ENCODE data around the gene SLC16A1.
"Not testable (repeated sequence)": the region's sequence is repeated elsewhere in the genome, so short reads cannot be mapped to it uniquely, and the experiment has no call there.

SLC16A1 gene

DNA sequence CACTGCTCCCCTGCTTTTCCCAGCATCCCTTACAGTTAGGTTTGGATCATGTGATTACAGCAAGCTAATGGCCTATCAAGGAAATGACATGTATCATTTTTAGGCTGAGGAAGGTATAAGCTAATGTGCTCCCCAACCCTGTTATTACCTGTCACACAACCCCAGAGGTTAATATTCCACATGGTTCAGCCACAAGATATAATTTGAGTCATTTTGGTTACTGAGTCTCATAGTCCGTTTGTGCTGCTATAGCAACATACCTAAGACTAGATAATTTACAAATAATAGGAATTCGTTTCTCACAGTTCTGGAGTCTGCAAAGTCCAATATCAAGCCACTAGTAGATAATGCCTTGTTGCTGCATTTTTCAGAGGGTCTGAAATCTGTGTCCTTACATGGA is 29.1 kb upstream of the SLC16A1 start:
- H3K27ac ChIP-seq (ENCODE audit: low read length) = no peak overlapping the region

DNA sequence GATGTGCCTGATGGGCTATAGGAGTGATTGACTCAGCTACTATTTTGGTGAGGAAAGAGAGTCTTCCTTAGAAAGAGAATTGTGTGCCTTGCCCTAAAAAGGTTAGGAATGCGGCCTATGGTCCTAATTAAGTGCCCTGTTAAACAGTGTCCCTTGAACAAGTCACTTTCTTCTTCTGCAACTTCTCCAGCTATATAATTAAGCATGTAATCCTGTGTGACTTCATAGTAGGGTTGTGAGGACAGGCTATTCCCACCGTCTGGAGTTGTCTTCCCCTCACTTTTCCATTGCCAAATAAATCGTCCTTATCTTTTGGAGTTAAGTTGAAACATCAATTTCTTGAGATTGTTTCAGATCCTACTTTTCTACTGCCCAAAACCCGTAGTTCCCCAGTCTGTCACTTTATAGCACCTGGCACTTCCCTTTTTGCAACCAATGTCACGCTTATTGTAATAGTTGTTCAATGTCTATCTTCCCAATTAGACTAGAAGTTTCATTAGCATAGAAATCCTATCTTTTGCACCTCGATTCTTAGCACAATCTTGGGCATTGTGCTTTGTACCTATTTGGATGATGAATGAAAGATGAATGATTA is 27.6 kb upstream of the SLC16A1 start:
- Histone ChIP-seq H3K9ac (ENCODE audit: low read depth, low read length) (no peak overlapping the region), H3K4me1 (ENCODE audit: insufficient read depth, low read length) (no peaks in the 10 kb centered on the region), H3K27ac (ENCODE audit: low read length) (no peak overlapping the region)

More for the DNA sequence above, 29.1 kb upstream of the SLC16A1 start:
- H3K9me3 ChIP-seq (ENCODE audit: insufficient read depth, low read depth, low read length) = no peaks in the 10 kb centered on the region
- H3K27me3 ChIP-seq (ENCODE audit: insufficient read depth, low read length) = no peaks in the 10 kb centered on the region
- no peaks in the 10 kb centered on the region for H3K36me3 ChIP-seq (ENCODE audit: insufficient read depth, low read depth, low read length)
- no peaks in the 10 kb centered on the region for H3K4me1 ChIP-seq (ENCODE audit: insufficient read depth, low read length)
- H3K9ac ChIP-seq (ENCODE audit: low read depth, low read length) = no peak overlapping the region
- H3K4me3 ChIP-seq (ENCODE audit: low read length) = no peak overlapping the region

DNA sequence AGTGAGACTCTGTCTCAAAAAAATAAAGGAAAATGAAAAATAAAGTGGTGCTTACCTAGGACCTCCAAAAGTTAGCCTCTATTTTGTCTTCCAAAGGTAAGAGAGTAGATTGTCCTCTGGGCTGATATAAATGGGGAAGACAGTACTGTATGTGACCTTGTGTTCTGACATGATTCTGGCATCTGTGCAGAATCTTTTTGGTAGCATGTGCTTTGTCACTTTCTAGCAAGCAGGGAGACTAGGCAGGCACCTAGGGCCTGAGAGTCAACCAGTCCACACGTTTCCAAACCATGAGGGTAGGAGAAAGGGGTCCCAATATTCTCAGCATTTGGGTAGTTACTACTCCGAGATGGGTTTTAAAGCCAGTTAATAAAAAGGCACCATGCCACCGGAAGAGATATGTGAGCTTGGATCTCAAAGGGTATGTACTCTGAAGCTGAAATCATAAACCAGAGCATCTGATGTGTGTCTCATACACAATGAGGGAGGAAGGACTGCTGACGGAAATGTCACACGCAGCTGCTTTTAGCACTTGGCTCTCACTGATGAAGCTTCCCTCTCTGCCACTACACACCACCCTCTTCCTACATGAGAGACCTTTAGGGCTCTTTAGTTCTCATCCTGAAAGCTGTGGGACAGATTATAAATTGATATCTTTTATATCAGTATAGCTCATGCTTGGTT is 27.0 kb upstream of the SLC16A1 start:
- Histone ChIP-seq H3K9ac (ENCODE audit: low read depth, low read length) (no peak overlapping the region), H3K9me3 (ENCODE audit: insufficient read depth, low read depth, low read length) (no peaks in the 10 kb centered on the region), H3K4me1 (ENCODE audit: insufficient read depth, low read length) (no peaks in the 10 kb centered on the region), H3K27ac (ENCODE audit: low read length) (no peak overlapping the region), H3K4me3 (ENCODE audit: low read length) (no peak overlapping the region), H3K36me3 (ENCODE audit: insufficient read depth, low read depth, low read length) (no peaks in the 10 kb centered on the region), H3K27me3 (ENCODE audit: insufficient read depth, low read length) (no peaks in the 10 kb centered on the region)

More for the DNA sequence above, 27.6 kb upstream of the SLC16A1 start:
- H3K4me3 ChIP-seq (ENCODE audit: low read length) = no peak overlapping the region
- H3K9me3 ChIP-seq (ENCODE audit: insufficient read depth, low read depth, low read length) = no peaks in the 10 kb centered on the region
- no peaks in the 10 kb centered on the region for H3K36me3 ChIP-seq (ENCODE audit: insufficient read depth, low read depth, low read length)
- no peaks in the 10 kb centered on the region for H3K27me3 ChIP-seq (ENCODE audit: insufficient read depth, low read length)

DNA sequence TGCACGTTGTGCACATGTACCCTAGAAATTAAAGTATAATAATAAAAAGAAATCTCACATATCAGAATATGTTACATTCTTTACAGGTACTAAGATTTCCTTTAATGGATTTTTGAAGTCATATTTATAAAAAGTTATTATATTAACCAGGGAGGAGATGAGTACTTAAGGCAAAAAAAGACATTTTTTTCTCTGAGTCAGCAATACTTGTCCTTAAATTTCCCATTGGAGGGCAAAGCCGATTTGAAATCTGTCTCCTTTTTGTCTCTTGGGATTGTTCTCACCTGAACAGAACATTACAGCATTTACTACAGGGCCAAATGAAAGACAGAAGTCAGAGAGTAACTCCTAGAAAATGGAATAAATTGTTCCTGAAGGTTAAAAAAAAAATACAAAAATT is 26.3 kb upstream of the SLC16A1 start:
- Histone ChIP-seq H3K4me1 (ENCODE audit: insufficient read depth, low read length) (no peaks in the 10 kb centered on the region), H3K9ac (ENCODE audit: low read depth, low read length) (no peak overlapping the region), H3K27ac (ENCODE audit: low read length) (no peak overlapping the region)

DNA sequence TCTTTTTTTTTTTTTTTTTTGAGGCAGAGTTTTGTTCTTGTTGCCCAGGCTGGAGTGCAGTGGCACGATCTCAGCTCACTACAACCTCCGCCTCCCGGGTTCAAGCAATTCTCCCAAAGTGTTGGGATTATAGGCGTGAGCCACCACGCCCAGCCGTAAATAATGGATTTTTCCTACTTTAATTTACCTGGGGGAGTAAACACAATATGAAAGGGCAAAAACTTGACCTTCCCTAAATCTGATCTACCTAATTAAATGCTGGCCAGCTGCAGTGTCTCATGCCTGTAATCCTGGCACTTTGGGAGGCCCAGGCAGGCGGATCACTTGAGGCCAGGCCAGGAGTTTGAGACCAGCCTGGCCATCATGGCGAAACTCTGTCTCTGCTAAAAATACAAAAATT is 25.8 kb upstream of the SLC16A1 start:
- not testable (repeated sequence) for H3K36me3 ChIP-seq (ENCODE audit: insufficient read depth, low read depth, low read length); H3K4me3 ChIP-seq (ENCODE audit: low read length); H3K9ac ChIP-seq (ENCODE audit: low read depth, low read length); H3K9me3 ChIP-seq (ENCODE audit: insufficient read depth, low read depth, low read length); H3K4me1 ChIP-seq (ENCODE audit: insufficient read depth, low read length); H3K27ac ChIP-seq (ENCODE audit: low read length); H3K27me3 ChIP-seq (ENCODE audit: insufficient read depth, low read length)

More for the DNA sequence above, 26.3 kb upstream of the SLC16A1 start:
- Histone ChIP-seq H3K36me3 (ENCODE audit: insufficient read depth, low read depth, low read length) (no peaks in the 10 kb centered on the region), H3K27me3 (ENCODE audit: insufficient read depth, low read length) (no peaks in the 10 kb centered on the region), H3K4me3 (ENCODE audit: low read length) (no peak overlapping the region), H3K9me3 (ENCODE audit: insufficient read depth, low read depth, low read length) (no peaks in the 10 kb centered on the region)

DNA sequence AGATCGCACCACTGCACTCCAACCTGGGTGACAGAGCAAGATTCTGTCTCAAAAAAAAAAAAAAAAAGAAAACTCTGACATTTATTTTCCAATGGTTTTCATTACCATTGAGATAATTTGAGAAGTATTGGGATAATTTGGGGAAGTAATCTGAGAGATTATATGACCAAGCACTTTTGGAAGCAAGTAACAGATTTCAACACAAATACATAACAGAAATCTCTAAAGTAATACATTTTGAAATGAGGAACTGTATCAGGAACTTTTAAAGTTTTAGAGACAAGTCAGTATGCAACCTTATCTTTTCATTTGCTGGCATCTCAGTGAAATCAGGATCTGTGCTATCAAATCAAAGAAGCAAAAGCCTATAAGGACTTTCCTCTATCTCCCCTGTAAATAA is 25.4 kb upstream of the SLC16A1 start:
- Histone ChIP-seq H3K9ac (ENCODE audit: low read depth, low read length) (no peak overlapping the region), H3K4me1 (ENCODE audit: insufficient read depth, low read length) (no peaks in the 10 kb centered on the region), H3K9me3 (ENCODE audit: insufficient read depth, low read depth, low read length) (no peaks in the 10 kb centered on the region), H3K4me3 (ENCODE audit: low read length) (no peak overlapping the region), H3K27me3 (ENCODE audit: insufficient read depth, low read length) (no peaks in the 10 kb centered on the region), H3K36me3 (ENCODE audit: insufficient read depth, low read depth, low read length) (no peaks in the 10 kb centered on the region), H3K27ac (ENCODE audit: low read length) (no peak overlapping the region)

DNA sequence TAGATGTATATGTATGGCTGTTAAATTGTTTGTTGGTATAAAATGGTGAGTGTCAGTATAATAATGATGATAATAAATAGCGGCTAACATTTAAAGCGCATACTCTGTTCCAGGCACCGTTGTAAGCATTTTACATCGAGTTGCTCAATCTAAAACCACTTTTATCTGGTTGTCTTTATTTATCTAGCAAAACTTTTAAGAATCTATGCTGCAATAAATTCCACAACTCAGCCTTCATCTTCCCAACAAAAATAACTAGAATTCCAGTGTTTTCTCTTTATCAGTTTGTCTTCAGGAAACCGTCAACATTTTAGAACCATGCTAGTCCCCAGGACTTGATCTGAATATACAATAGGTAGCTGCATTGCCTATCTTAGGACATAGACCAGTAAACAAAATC is 19.3 kb upstream of the SLC16A1 start:
- no peaks in the 10 kb centered on the region for H3K27me3 ChIP-seq (ENCODE audit: insufficient read depth, low read length)
- H3K9me3 ChIP-seq (ENCODE audit: insufficient read depth, low read depth, low read length) = no peaks in the 10 kb centered on the region
- H3K27ac ChIP-seq (ENCODE audit: low read length) = no peak overlapping the region
- H3K4me1 ChIP-seq (ENCODE audit: insufficient read depth, low read length) = no peaks in the 10 kb centered on the region
- no peak overlapping the region for H3K9ac ChIP-seq (ENCODE audit: low read depth, low read length)
- no peak overlapping the region for H3K4me3 ChIP-seq (ENCODE audit: low read length)
- peaks cover 4% of the 10 kb centered on the region; the same call in 1 of the 2 replicates for H3K36me3 ChIP-seq (ENCODE audit: insufficient read depth, low read depth, low read length)

DNA sequence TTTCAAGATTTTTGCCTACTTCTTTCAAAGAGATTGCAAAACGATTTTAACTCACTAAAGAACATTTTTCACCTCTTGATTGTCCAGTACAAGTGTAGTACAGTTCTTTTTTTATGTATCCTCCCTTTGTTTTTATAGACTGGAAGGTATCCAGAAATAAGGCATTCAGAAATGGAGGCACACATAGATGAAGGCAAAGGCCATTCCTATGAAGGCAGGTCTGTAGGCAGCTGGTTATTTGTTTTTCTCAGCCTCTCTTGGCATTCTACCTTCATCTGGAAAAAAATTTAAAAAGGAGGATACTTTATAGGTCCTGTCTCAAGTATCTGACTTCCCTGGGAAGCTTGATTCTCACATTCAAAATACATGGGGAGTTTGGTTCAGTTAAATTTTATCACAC is 18.6 kb upstream of the SLC16A1 start:
- H3K27me3 ChIP-seq (ENCODE audit: insufficient read depth, low read length) = no peaks in the 10 kb centered on the region
- H3K4me1 ChIP-seq (ENCODE audit: insufficient read depth, low read length) = no peaks in the 10 kb centered on the region
- H3K4me3 ChIP-seq (ENCODE audit: low read length) = no peak overlapping the region
- H3K36me3 ChIP-seq (ENCODE audit: insufficient read depth, low read depth, low read length) = peaks cover 4% of the 10 kb centered on the region; the same call in 1 of the 2 replicates
- H3K9ac ChIP-seq (ENCODE audit: low read depth, low read length) = no peak overlapping the region
- H3K27ac ChIP-seq (ENCODE audit: low read length) = no peak overlapping the region
- no peaks in the 10 kb centered on the region for H3K9me3 ChIP-seq (ENCODE audit: insufficient read depth, low read depth, low read length)

DNA sequence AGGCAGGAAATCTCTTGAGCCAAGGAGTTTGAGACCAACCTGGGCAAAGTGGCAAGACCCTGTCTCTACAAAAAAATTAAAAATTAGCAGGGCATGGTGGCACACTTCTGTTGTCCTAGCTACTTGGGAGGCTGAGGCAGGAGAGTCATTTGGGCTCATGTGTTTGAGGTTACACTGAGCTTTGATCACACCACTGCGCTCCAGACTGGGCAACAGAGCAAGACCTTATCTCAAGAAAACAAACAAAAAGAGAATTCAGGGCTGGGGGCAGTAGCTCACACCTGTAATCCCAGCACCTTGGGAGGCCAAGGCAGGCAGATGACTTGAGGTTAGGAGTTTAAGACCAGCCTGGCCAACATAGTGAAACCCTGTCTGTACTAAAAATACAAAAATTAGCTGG is 17.8 kb upstream of the SLC16A1 start:
- no peaks in the 10 kb centered on the region for H3K9me3 ChIP-seq (ENCODE audit: insufficient read depth, low read depth, low read length)
- H3K27ac ChIP-seq (ENCODE audit: low read length) = no peak overlapping the region
- no peak overlapping the region for H3K4me3 ChIP-seq (ENCODE audit: low read length)
- H3K9ac ChIP-seq (ENCODE audit: low read depth, low read length) = no peak overlapping the region
- peaks cover 4% of the 10 kb centered on the region; the same call in 1 of the 2 replicates for H3K36me3 ChIP-seq (ENCODE audit: insufficient read depth, low read depth, low read length)
- no peaks in the 10 kb centered on the region for H3K4me1 ChIP-seq (ENCODE audit: insufficient read depth, low read length)
- no peaks in the 10 kb centered on the region for H3K27me3 ChIP-seq (ENCODE audit: insufficient read depth, low read length)

DNA sequence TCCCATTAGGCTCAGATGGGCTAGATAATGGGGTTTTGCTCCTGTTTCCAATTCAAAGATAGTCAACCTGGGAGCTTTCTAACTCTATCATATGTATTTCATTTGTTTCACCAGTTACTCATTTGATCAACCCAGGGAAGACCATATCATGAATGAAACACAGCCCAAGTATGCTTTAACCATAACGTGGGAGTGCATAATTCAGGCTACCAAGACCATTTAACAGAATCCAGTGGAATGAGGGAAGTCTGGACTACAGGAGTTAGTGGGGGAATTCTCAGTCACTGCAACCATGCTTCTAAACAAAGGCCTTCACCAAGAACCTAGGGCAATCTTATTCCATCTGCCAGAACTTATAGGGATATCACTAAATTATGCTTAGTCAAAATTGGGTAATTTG is 15.0 kb upstream of the SLC16A1 start:
- Histone ChIP-seq H3K9ac (ENCODE audit: low read depth, low read length) (no peak overlapping the region), H3K4me3 (ENCODE audit: low read length) (no peak overlapping the region), H3K27ac (ENCODE audit: low read length) (no peak overlapping the region), H3K27me3 (ENCODE audit: insufficient read depth, low read length) (no peaks in the 10 kb centered on the region), H3K36me3 (ENCODE audit: insufficient read depth, low read depth, low read length) (peaks cover 26% of the 10 kb centered on the region), H3K9me3 (ENCODE audit: insufficient read depth, low read depth, low read length) (no peaks in the 10 kb centered on the region), H3K4me1 (ENCODE audit: insufficient read depth, low read length) (no peaks in the 10 kb centered on the region)

DNA sequence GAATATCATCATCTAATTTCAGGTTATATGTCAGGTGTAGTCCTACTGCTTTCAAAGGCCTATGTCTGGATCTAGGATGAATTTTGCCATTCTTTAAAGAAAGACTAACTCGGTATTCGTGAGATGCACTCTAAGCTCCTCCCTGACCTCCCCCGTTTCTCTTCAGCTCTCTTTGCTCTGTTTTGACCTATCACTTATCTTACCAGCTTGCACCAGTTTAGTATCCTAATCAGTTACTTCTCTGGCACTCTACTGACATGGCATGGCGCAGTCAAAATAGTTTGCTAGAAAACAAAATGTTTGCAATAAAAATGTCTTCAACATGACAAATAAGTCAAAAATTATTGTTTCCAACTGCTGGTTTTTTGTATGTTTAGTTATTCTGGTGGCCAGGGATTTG is 8.4 kb upstream of the SLC16A1 start:
- H3K27ac ChIP-seq (ENCODE audit: low read length) = no peak overlapping the region
- no peaks in the 10 kb centered on the region for H3K27me3 ChIP-seq (ENCODE audit: insufficient read depth, low read length)
- H3K9me3 ChIP-seq (ENCODE audit: insufficient read depth, low read depth, low read length) = no peaks in the 10 kb centered on the region
- H3K36me3 ChIP-seq (ENCODE audit: insufficient read depth, low read depth, low read length) = peaks cover 76% of the 10 kb centered on the region
- H3K4me3 ChIP-seq (ENCODE audit: low read length) = no peak overlapping the region
- peaks cover 7% of the 10 kb centered on the region; the same call in 1 of the 2 replicates for H3K4me1 ChIP-seq (ENCODE audit: insufficient read depth, low read length)
- H3K9ac ChIP-seq (ENCODE audit: low read depth, low read length) = no peak overlapping the region

DNA sequence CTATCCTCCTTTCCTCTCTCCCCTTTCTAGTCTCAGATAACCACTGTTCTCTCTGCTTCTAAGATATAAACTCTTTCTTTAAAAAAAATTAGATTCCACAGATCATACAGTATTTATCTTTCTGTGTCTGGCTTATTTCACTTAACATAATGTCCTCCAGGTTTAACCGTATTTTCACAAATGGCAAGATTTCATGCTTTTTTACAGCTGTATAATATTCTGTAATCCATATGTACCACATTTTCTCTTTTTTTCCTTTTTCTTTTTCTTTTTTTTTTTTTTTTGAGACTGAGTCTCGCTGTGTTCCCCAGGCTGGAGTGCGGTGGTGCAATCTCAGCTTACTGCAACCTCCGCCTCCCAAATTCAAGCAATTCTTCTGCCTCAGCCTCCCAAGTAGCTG is 5.1 kb upstream of the SLC16A1 start:
- Histone ChIP-seq H3K4me3 (ENCODE audit: low read length) (no peak overlapping the region), H3K9ac (ENCODE audit: low read depth, low read length) (no peak overlapping the region), H3K27ac (ENCODE audit: low read length) (no peak overlapping the region), H3K4me1 (ENCODE audit: insufficient read depth, low read length) (peaks cover 14% of the 10 kb centered on the region; the same call in 1 of the 2 replicates), H3K9me3 (ENCODE audit: insufficient read depth, low read depth, low read length) (no peaks in the 10 kb centered on the region), H3K36me3 (ENCODE audit: insufficient read depth, low read depth, low read length) (peaks cover 52% of the 10 kb centered on the region), H3K27me3 (ENCODE audit: insufficient read depth, low read length) (no peaks in the 10 kb centered on the region)
